Activated CD4-positive, alpha-beta T cell treated with anti-CD3 and anti-CD28 coated beads, Interleukin-2, amount 10 ng/mL, durations not matched to agents 24 days and 14 days (primary cell): ENCODE results near the gene SEPTIN12. TPM values are rescaled to one million over a fixed set of nuclear protein-coding genes. Genes with fewer than 3 reads are reported as not detected.

ENCODE experiments used
- DNase-seq: peaks from one replicate; pipeline ENCODE4 v3.0.0; 2022
- H3K27ac Mint-ChIP-seq: one replicate; pipeline ENCODE4 v1.8.0; 2022; ENCODE audit warnings: mild to moderate bottlenecking, mixed read lengths
- H3K27me3 Mint-ChIP-seq: one replicate; pipeline ENCODE4 v1.8.0; 2022; ENCODE audit warnings: mixed read lengths
- H3K36me3 Mint-ChIP-seq: one replicate; pipeline ENCODE4 v1.8.0; 2022; ENCODE audit warnings: low read depth, mild to moderate bottlenecking, mixed read lengths
- H3K4me1 Mint-ChIP-seq: one replicate; pipeline ENCODE4 v1.8.0; 2021; ENCODE audit warnings: mixed read lengths
- H3K4me3 Mint-ChIP-seq: one replicate; pipeline ENCODE4 v1.8.0; 2022; ENCODE audit warnings: mild to moderate bottlenecking, moderate library complexity, mixed read lengths
- H3K9me3 Mint-ChIP-seq: one replicate; pipeline ENCODE4 v1.8.0; 2021; ENCODE audit warnings: mixed read lengths
- intact Hi-C: fragments of 100-400 bp; cut with micrococcal nuclease; formaldehyde crosslinking; loops from one replicate; pipeline ENCODE4 v1.15.1; 2023
- total RNA-seq: library from RNA; stranded (reverse); gene quantifications from 2 replicates; pipeline ENCODE4 v1.2.3, GENCODE V29; 2022

Gene SEPTIN12
- total RNA-seq, 1 donor from 2014 or later = not detected

GRCh38 chr16:4799171-4799855 is 11.2 kb upstream of the SEPTIN12 start:
- Mint-ChIP-seq H3K27ac (no peak overlapping the region), H3K4me3 (peak overlapping the region; percentile 30), H3K36me3 (peaks cover 5% of the 10 kb centered on the region), H3K4me1 (peaks cover 7% of the 10 kb centered on the region), H3K27me3 (no peaks in the 10 kb centered on the region), H3K9me3 (no peaks in the 10 kb centered on the region)
- no peak for DNase-seq
- intact Hi-C loops = no loop called here

- Mint-ChIP-seq H3K4me3 (no peak overlapping the region), H3K27me3 (no peaks in the 10 kb centered on the region), H3K9me3 (no peaks in the 10 kb centered on the region), H3K4me1 (peaks cover 3% of the 10 kb centered on the region), H3K36me3 (no peaks in the 10 kb centered on the region), H3K27ac (no peak overlapping the region)
- no peak for DNase-seq
- intact Hi-C loops = no loop called here
These were observed 10.3 kb upstream of the SEPTIN12 start for GRCh38 chr16:4798456-4798855.

- Mint-ChIP-seq H3K4me1 (peaks cover 2% of the 10 kb centered on the region), H3K4me3 (no peak overlapping the region), H3K36me3 (no peaks in the 10 kb centered on the region), H3K9me3 (no peaks in the 10 kb centered on the region), H3K27me3 (no peaks in the 10 kb centered on the region), H3K27ac (no peak overlapping the region)
- intact Hi-C loops = no loop called here
- DNase-seq = no peak
These were observed 9.7 kb upstream of the SEPTIN12 start for GRCh38 chr16:4797805-4798252.

GRCh38 chr16:4796982-4797804 is 9.0 kb upstream of the SEPTIN12 start:
- Mint-ChIP-seq H3K27me3 (no peaks in the 10 kb centered on the region), H3K4me1 (peaks cover 2% of the 10 kb centered on the region), H3K9me3 (no peaks in the 10 kb centered on the region), H3K36me3 (no peaks in the 10 kb centered on the region), H3K4me3 (no peak overlapping the region), H3K27ac (no peak overlapping the region)
- DNase-seq = no peak
- intact Hi-C loops = no loop called here

GRCh38 chr16:4795828-4796572 is 7.9 kb upstream of the SEPTIN12 start:
- Mint-ChIP-seq H3K4me1 (peaks cover 5% of the 10 kb centered on the region), H3K4me3 (no peak overlapping the region), H3K9me3 (no peaks in the 10 kb centered on the region), H3K27me3 (peaks cover 1% of the 10 kb centered on the region), H3K27ac (no peak overlapping the region), H3K36me3 (no peaks in the 10 kb centered on the region)
- no peak for DNase-seq
- intact Hi-C loops = no loop called here

- Mint-ChIP-seq H3K4me3 (no peak within 1 kb of the TSS), H3K27ac (no peak within 1 kb of the TSS), H3K36me3 (no peaks in the 10 kb centered on the region), H3K9me3 (no peaks in the 10 kb centered on the region), H3K27me3 (peaks cover 1% of the 10 kb centered on the region), H3K4me1 (peaks cover 4% of the 10 kb centered on the region)
- intact Hi-C loops = no loop called here
- DNase-seq = no peak
These were observed 7.2 kb upstream of the SEPTIN12 start, which contains the start of gene SMIM22 for GRCh38 chr16:4795181-4795827. Gene SMIM22 (plus strand): TSS chr16:4795369. CDS start chr16:4795735, 366 bp downstream.

- Mint-ChIP-seq H3K4me3 (no peak overlapping the region), H3K27me3 (peaks cover 1% of the 10 kb centered on the region), H3K27ac (no peak overlapping the region), H3K4me1 (peaks cover 4% of the 10 kb centered on the region), H3K36me3 (no peaks in the 10 kb centered on the region), H3K9me3 (no peaks in the 10 kb centered on the region)
- intact Hi-C loops = no loop called here
- no peak for DNase-seq
These were observed 4.9 kb upstream of the SEPTIN12 start for GRCh38 chr16:4792951-4793513.

- Mint-ChIP-seq H3K36me3 (no peaks in the 10 kb centered on the region), H3K9me3 (no peaks in the 10 kb centered on the region), H3K27ac (no peak overlapping the region), H3K4me1 (peaks cover 4% of the 10 kb centered on the region), H3K27me3 (peaks cover 1% of the 10 kb centered on the region), H3K4me3 (no peak overlapping the region)
- no peak for DNase-seq
- intact Hi-C loops = no loop called here
These were observed 2.7 kb upstream of the SEPTIN12 start for GRCh38 chr16:4790871-4791270.

DNA sequence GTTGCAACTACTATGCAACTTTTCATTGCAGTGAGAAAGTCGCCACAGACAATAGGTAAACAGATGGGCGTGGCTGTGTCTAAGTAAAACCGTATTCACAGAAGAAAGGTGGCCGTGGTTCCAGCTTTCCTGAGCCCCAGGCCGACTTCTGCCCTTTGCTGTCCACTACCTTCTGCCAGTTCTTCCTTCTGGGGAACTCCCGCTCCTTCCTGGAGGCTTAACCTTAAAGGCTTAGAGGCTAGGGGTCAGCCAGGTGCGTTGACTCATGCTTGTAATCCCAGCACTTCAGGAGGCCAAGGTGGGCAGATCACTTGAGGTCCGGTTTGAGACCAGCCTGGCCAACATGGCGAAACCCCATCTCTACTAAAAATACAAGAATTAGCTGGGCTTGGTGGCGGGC is 2.1 kb upstream of the SEPTIN12 start:
- H3K4me3 Mint-ChIP-seq = no peak overlapping the region
- peaks cover 4% of the 10 kb centered on the region for H3K4me1 Mint-ChIP-seq
- intact Hi-C loops = no loop called here
- H3K9me3 Mint-ChIP-seq = no peaks in the 10 kb centered on the region
- peaks cover 1% of the 10 kb centered on the region for H3K27me3 Mint-ChIP-seq
- DNase-seq = no peak
- H3K36me3 Mint-ChIP-seq = no peaks in the 10 kb centered on the region
- H3K27ac Mint-ChIP-seq = no peak overlapping the region

DNA sequence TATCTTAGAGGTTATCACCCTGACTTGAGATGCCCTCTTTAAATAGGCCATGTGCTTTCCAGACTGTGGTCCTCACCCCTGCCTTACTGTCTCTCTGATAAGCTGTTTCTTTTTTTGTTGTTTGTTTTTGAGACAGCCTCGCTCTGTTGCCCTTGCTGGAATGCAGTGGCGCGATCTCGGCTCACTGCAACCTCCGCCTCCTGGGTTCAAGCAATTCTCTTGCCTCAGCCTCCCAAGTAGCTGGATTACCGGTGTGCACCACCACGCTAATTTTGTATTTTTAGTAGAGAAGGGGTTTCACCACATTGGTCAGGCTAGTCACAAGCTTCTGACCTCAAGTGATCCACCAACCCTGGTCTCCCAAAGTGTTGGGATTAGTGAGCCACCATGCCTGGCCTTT is 765 bp upstream of the SEPTIN12 start:
- Mint-ChIP-seq H3K27me3 (peaks cover 1% of the 10 kb centered on the region), H3K9me3 (no peaks in the 10 kb centered on the region), H3K36me3 (no peaks in the 10 kb centered on the region), H3K27ac (no peak overlapping the region), H3K4me1 (peaks cover 4% of the 10 kb centered on the region), H3K4me3 (no peak overlapping the region)
- DNase-seq = no peak
- intact Hi-C loops = no loop called here

DNA sequence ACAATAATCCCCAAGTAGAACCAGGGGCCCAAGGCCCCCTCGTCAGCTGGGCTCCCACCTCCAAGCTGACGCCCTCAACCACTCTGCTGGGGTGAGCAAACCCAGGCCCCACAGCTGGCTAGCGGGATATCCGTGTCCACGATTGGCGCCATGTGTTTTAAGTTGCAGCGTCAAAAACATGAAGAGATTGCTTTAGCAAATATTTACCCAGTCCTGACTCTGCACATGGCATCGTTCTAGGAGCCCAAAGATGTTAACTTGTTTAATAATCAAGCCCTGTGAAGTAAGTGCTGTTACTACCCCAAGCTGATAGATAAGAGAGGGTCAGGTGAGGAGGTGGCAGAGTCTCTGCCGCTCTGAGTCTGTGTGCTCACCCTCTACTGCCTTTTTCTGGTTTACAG is 344 bp upstream of the SEPTIN12 start:
- intact Hi-C loops = no loop called here
- peaks cover 4% of the 10 kb centered on the region for H3K4me1 Mint-ChIP-seq
- no peaks in the 10 kb centered on the region for H3K36me3 Mint-ChIP-seq
- no peak for DNase-seq
- no peaks in the 10 kb centered on the region for H3K9me3 Mint-ChIP-seq
- H3K27me3 Mint-ChIP-seq = peaks cover 1% of the 10 kb centered on the region
- no peak overlapping the region for H3K27ac Mint-ChIP-seq
- H3K4me3 Mint-ChIP-seq = no peak overlapping the region

- Mint-ChIP-seq H3K27me3 (peaks cover 1% of the 10 kb centered on the region), H3K27ac (no peak overlapping the region), H3K9me3 (no peaks in the 10 kb centered on the region), H3K4me1 (peaks cover 4% of the 10 kb centered on the region), H3K4me3 (no peak overlapping the region), H3K36me3 (no peaks in the 10 kb centered on the region)
- DNase-seq = no peak
- intact Hi-C loops = no loop called here
These were observed 1.1 kb downstream of the SEPTIN12 start for GRCh38 chr16:4787068-4787467.

- no peaks in the 10 kb centered on the region for H3K9me3 Mint-ChIP-seq
- no peak for DNase-seq
- intact Hi-C loops = no loop called here
- peaks cover under 1% of the 10 kb centered on the region for H3K4me1 Mint-ChIP-seq
- H3K4me3 Mint-ChIP-seq = no peak overlapping the region
- no peaks in the 10 kb centered on the region for H3K36me3 Mint-ChIP-seq
- no peak overlapping the region for H3K27ac Mint-ChIP-seq
- no peaks in the 10 kb centered on the region for H3K27me3 Mint-ChIP-seq
These were observed 2.2 kb downstream of the SEPTIN12 start for GRCh38 chr16:4785758-4786433.
